Vagina (tissue), 2 donors: ENCODE data around the gene ERO1A.

Experiments used
- POLR2A ChIP-seq, 2 donors: fragments of 450-650 bp; IDR thresholded peaks; one replicate each; pipeline ENCODE4 v1.6.1; 2017; ENCODE audit warnings: antibody characterized with exemption in 2 of 2, mild to moderate bottlenecking in 2 of 2, moderate library complexity in 2 of 2
- POLR2AphosphoS5 ChIP-seq, 2 donors: sonication (generic); formaldehyde crosslinking; IDR thresholded peaks; one replicate each; pipeline ENCODE4 v1.9.0; 2017; ENCODE audit warnings: antibody characterized with exemption in 2 of 2, mild to moderate bottlenecking in 2 of 2, low read depth in 1 of 2; ENCODE audit not compliant: insufficient read depth in 1 of 2
- TF ChIP-seq, protein P1 (sequence below), 3 experiments: fragments of 450-650 bp in 2 of 3; fragments of 200-600 bp in 1 of 3; sonication (generic) in 1 of 3; IDR thresholded peaks; one replicate each; pipeline ENCODE4 v1.5.1; 2017 to 2019; ENCODE audit warnings: antibody characterized with exemption in 3 of 3, mild to moderate bottlenecking in 2 of 3, moderate library complexity in 2 of 3

DNA sequence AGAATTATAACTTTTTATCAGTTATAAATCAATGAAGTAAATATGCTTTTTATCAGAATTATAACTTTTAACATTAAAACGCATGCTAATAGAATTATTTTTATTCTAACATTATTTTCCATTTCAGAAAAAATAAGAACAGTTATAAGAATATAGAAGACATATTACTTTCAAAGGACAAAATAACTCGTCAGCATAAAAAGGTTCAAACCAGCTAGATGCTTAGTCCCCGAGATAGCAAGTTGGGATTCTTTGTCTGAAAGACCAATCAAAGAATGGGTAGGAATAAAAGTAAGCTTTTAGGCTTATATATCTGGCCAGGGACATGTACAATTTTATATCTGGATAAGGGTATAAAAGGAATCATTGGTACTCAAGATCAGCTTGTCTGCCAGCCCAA lies 76.8 kb downstream of the ERO1A start:
- TF ChIP-seq, protein P1, sequence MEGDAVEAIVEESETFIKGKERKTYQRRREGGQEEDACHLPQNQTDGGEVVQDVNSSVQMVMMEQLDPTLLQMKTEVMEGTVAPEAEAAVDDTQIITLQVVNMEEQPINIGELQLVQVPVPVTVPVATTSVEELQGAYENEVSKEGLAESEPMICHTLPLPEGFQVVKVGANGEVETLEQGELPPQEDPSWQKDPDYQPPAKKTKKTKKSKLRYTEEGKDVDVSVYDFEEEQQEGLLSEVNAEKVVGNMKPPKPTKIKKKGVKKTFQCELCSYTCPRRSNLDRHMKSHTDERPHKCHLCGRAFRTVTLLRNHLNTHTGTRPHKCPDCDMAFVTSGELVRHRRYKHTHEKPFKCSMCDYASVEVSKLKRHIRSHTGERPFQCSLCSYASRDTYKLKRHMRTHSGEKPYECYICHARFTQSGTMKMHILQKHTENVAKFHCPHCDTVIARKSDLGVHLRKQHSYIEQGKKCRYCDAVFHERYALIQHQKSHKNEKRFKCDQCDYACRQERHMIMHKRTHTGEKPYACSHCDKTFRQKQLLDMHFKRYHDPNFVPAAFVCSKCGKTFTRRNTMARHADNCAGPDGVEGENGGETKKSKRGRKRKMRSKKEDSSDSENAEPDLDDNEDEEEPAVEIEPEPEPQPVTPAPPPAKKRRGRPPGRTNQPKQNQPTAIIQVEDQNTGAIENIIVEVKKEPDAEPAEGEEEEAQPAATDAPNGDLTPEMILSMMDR (IDR thresholded peaks at IDR 0.05), result no peak
- no peak for TF ChIP-seq POLR2A (IDR thresholded peaks at IDR 0.05)
- no peak for TF ChIP-seq POLR2AphosphoS5 (IDR thresholded peaks at IDR 0.05; ENCODE audit: insufficient read depth in 1 of 2, low read depth in 1 of 2)
